Common myeloid progenitor, CD34-positive (primary cell): ENCODE results near the gene DISC1.
"Not testable (repeated sequence)": the region's sequence is repeated elsewhere in the genome, so short reads cannot be mapped to it uniquely, and the experiment has no call there.

Experiments used
- CTCF ChIA-PET: fragments of 350-600 bp; sonication (Branson Sonifier 250); formaldehyde crosslinking; loops from one replicate; lab custom pipeline; 2021; ENCODE audit warnings: antibody characterized with exemption; lab: Charles Lee
- POLR2A ChIA-PET: fragments of 350-600 bp; sonication (Branson Sonifier 250); formaldehyde crosslinking; loops from one replicate; lab custom pipeline; 2021; ENCODE audit warnings: antibody characterized with exemption; lab: Charles Lee
- DNase-seq, 3 donors: peaks; one replicate each; pipeline versions ENCODE4 v3.0.0 to v3.0.0-alpha.2; 2013
- H3K27ac ChIP-seq, 2 experiments: 1 replicate in 1 of 2; 2 replicates in 1 of 2; pipeline ENCODE4 v1.7.0; 2013; ENCODE audit warnings: inconsistent platforms in 2 of 2, low read length in 2 of 2, mild to moderate bottlenecking in 2 of 2, low read depth in 1 of 2, moderate library complexity in 1 of 2; ENCODE audit not compliant: severe bottlenecking in 2 of 2, insufficient read depth in 1 of 2, poor library complexity in 1 of 2
- H3K27me3 ChIP-seq, 5 experiments: replicated peaks in 2 of 5; 1 replicate in 3 of 5; 2 replicates in 2 of 5; pipeline versions ENCODE4 v1.6.1 to v1.7.0; 2013; ENCODE audit warnings: low read length in 4 of 5, mild to moderate bottlenecking in 2 of 5, moderate library complexity in 2 of 5, inconsistent platforms in 1 of 5; ENCODE audit not compliant: insufficient read depth in 5 of 5, control insufficient read depth in 4 of 5
- H3K36me3 ChIP-seq, 4 experiments: 1 replicate in 2 of 4; 2 replicates in 2 of 4; pipeline versions ENCODE4 v1.6.1 to v1.7.0; 2013; ENCODE audit warnings: low read length in 3 of 4, control low read depth in 1 of 4, mild to moderate bottlenecking in 1 of 4; ENCODE audit not compliant: control insufficient read depth in 4 of 4, insufficient read depth in 4 of 4
- H3K4me1 ChIP-seq, 4 experiments: 1 replicate in 3 of 4; 2 replicates in 1 of 4; pipeline versions ENCODE4 v1.6.1 to v1.7.1; 2013; ENCODE audit warnings: low read length in 3 of 4, mild to moderate bottlenecking in 3 of 4, control low read depth in 1 of 4, inconsistent platforms in 1 of 4, moderate library complexity in 1 of 4; ENCODE audit not compliant: control insufficient read depth in 4 of 4, insufficient read depth in 4 of 4; ENCODE audit errors: control extremely low read depth in 1 of 4
- H3K4me3 ChIP-seq, 7 experiments: 1 replicate in 4 of 7; 2 replicates in 3 of 7; pipeline versions ENCODE4 v1.5.1 to v1.7.0; 2013; ENCODE audit warnings: mild to moderate bottlenecking in 7 of 7, low read length in 6 of 7, moderate library complexity in 6 of 7, inconsistent platforms in 2 of 7, low read depth in 2 of 7, control low read depth in 1 of 7; ENCODE audit not compliant: insufficient read depth in 4 of 7, control insufficient read depth in 1 of 7; ENCODE audit errors: extremely low read depth in 1 of 7
- H3K9me3 ChIP-seq, 5 experiments: 1 replicate in 4 of 5; 2 replicates in 1 of 5; pipeline versions ENCODE4 v1.6.1 to v1.7.1; 2013; ENCODE audit warnings: low read length in 4 of 5, mild to moderate bottlenecking in 2 of 5, inconsistent platforms in 1 of 5, low read depth in 1 of 5, moderate library complexity in 1 of 5; ENCODE audit not compliant: control insufficient read depth in 4 of 5, insufficient read depth in 2 of 5; ENCODE audit errors: control extremely low read depth in 1 of 5
- WGBS: methylation state at CpG from one replicate; pipeline ENCODE4 v1.1.5; 2013; ENCODE audit not compliant: insufficient coverage; 5-methylcytosine and 5-hydroxymethylcytosine counted together

Gene DISC1

DNA sequence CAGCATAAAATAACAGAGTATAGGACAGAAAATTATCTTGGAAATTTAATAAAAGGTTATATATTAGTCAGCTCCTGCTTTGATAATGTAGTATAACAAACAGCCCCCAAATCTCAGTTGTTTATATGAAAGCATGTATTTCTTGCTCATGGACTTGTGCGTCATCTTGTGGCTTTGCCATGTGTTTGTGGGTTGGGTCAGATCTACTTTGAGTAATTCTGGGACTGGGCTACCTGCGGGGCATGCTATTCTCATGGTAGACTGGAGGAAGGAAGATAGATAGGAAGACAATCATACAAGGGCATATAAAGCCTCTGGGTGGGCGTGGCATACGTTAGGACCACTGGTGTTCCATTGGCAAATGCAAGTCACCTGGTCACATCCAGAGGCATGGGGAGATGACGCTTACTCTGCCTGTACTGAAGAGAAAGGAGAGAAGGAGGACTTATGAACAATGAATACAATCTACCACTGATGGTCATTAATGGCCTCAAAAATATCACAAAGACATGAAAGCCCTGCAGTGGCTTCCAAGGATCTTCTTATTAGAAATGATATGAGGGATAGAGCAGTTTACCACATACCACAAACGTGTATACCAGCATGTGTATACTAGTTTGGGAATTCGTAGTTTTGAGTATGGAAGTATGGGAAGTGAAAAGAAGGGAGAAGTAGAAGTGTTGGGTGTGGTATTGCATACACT, 267.0 kb downstream of the DISC1 start:
- POLR2A ChIA-PET = no interaction called here
- no peak overlapping the region for H3K27ac ChIP-seq
- no peak for DNase-seq
- no peaks in the 10 kb centered on the region for H3K9me3 ChIP-seq
- no peaks in the 10 kb centered on the region for H3K36me3 ChIP-seq
- CTCF ChIA-PET = no interaction called here
- WGBS = 93% methylated on average over 4 of the region's 7 CpGs
- H3K4me3 ChIP-seq = no peak overlapping the region
- H3K4me1 ChIP-seq = no peaks in the 10 kb centered on the region
- H3K27me3 ChIP-seq = no peaks in the 10 kb centered on the region

- CTCF ChIA-PET = no interaction called here
- Histone ChIP-seq H3K27me3 (no peaks in the 10 kb centered on the region), H3K4me3 (no peak overlapping the region), H3K27ac (no peak overlapping the region), H3K9me3 (no peaks in the 10 kb centered on the region), H3K36me3 (no peaks in the 10 kb centered on the region), H3K4me1 (no peaks in the 10 kb centered on the region)
- DNase-seq = no peak
- 100% methylated on average over 4 of the region's 4 CpGs for WGBS
- POLR2A ChIA-PET = no interaction called here
These were observed 270.2 kb downstream of the DISC1 start for GRCh38 chr1:231896806-231897205.

- Histone ChIP-seq H3K4me1 (peaks cover 0 to 2% (median 0%) of the 10 kb centered on the region in 4 experiments), H3K9me3 (peaks cover 0 to 12% (median 4%) of the 10 kb centered on the region in 5 experiments), H3K27ac (no peak overlapping the region), H3K4me3 (no peak overlapping the region), H3K27me3 (no peaks in the 10 kb centered on the region), H3K36me3 (no peaks in the 10 kb centered on the region)
- POLR2A ChIA-PET = no interaction called here
- 100% methylated on average over 2 of the region's 2 CpGs for WGBS
- CTCF ChIA-PET = interaction anchor here (1.1 kb wide), 1 partner anchor 17 kb away, joined by 4 read pairs; no protein-coding TSS in a partner anchor
- DNase-seq = no peak
These were observed 272.5 kb downstream of the DISC1 start for GRCh38 chr1:231899046-231899445.

DNA sequence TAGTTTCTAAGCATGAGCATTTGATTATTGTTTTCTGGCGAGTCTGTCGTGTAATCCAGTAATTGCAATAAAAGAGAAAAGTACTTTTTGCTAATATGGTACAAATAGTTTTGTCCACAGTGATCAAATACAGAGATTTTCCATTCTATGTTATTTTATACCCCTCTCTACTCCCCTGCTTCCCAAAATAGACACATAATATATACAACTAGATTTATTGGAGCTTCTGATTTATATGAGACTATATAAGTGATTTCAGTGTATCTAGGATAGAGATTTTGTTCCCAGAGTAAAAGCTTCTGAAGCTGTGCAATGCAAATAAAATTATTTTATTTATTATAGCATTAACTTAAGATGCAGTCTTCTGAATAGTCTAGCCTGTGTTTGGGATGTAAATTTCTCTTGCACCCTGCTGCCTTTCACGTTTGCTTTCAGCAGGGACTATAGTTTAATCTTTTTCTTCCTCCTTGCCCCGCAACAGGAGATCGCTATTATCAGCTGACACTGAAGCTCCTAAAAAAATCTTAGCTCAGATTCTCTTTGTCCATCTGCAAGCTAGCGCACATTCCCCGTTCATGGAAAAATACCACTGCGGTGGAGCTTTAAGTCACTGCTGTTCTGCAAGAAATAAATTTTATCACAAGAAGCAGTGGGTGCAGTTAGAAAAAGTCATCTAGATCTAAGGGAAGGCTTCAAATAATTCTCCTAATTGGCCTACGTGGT, 273.3 kb downstream of the DISC1 start:
- ChIA-PET POLR2A (no interaction called here), CTCF (interaction anchor here (1.1 kb wide), 1 partner anchor 16 kb away, joined by 4 read pairs; no protein-coding TSS in a partner anchor)
- Histone ChIP-seq H3K4me1 (peaks cover 0 to 2% (median 0%) of the 10 kb centered on the region in 4 experiments), H3K27me3 (no peaks in the 10 kb centered on the region), H3K27ac (no peak overlapping the region), H3K9me3 (peaks cover 0 to 16% (median 5%) of the 10 kb centered on the region in 5 experiments), H3K4me3 (no peak overlapping the region), H3K36me3 (no peaks in the 10 kb centered on the region)
- 78% methylated on average over 7 of the region's 9 CpGs for WGBS
- no peak for DNase-seq

DNA sequence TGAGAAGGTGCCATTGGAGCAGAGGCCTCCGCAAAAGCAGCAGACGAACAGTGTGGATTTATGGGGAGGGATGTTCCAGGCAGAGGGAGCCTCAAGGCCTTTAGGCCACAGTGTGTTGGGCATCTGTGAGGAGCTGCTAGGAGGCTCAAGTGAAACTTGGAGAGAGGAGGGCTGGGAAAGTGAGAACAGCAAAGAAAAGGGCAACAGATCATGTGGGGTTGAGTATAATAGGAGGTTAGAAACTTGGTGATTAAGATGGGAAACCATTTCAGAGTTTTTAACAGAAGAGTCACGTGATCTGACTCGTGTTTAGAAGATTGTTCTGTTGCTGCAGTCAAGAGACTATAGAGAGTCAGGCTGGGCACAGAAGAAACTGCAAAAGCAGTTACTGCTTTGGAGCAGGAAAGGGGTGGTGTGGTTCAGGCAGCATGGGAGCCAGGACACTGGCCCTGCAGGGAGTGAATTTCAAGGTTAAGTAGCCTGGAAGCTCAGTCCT, 277.0 kb downstream of the DISC1 start:
- Histone ChIP-seq H3K36me3 (no peaks in the 10 kb centered on the region), H3K27ac (no peak overlapping the region), H3K9me3 (peaks cover 0 to 16% (median 5%) of the 10 kb centered on the region in 5 experiments), H3K27me3 (no peaks in the 10 kb centered on the region), H3K4me1 (peaks cover 0 to 2% (median 0%) of the 10 kb centered on the region in 4 experiments), H3K4me3 (no peak overlapping the region)
- ChIA-PET POLR2A (no interaction called here), CTCF (no interaction called here)
- no peak for DNase-seq
- WGBS = 100% methylated on average over 4 of the region's 4 CpGs

DNA sequence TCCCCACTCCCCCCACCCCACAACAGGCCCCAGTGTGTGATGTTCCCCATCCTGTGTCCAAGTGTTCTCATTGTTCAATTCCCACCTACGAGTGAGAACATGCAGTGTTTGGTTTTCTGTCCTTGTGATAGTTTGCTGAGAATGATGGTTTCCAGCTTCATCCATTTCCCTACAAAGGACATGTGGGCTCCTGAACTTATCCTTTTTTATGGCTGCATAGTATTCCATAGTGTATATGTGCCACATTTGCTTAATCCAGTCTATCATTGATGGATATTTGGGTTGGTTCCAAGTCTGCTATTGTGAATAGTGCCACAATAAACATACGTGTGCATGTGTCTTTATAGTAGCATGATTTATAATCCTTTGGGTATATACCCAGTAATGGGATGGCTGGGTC, 280.7 kb downstream of the DISC1 start:
- H3K27ac ChIP-seq, DNase-seq, H3K4me1 ChIP-seq, H3K36me3 ChIP-seq, POLR2A ChIA-PET, H3K4me3 ChIP-seq, H3K27me3 ChIP-seq, CTCF ChIA-PET: not testable (repeated sequence)
- no CpG with 5 or more reads among the region's 2 CpGs for WGBS
- H3K9me3 ChIP-seq = peaks cover 0 to 16% (median 5%) of the 10 kb centered on the region in 5 experiments

DNA sequence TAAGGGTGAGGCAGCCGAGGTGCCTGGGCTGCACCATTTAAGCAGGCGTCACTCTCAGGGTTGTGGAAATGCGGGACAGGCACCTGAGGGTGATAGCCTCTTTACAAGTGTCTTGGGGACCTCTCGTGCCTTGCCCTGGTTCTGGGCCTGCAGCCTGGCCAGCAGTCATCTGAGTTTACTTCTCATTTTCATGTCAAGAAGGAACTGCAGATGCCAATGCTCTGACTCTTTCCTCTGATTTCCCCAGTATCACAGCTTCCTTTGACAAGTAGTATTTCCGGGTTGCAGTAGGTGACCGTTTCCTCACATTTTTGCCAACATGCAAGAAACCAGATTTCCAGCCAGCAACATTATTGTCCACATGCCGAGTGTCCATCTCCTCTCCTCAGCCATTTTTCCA, 286.9 kb downstream of the DISC1 start:
- no peak for DNase-seq
- no peaks in the 10 kb centered on the region for H3K9me3 ChIP-seq
- no peak overlapping the region for H3K4me3 ChIP-seq
- no peaks in the 10 kb centered on the region for H3K36me3 ChIP-seq
- ChIA-PET CTCF (no interaction called here), POLR2A (no interaction called here)
- no peak overlapping the region for H3K27ac ChIP-seq
- 93% methylated on average over 7 of the region's 7 CpGs for WGBS
- peaks cover 0 to 6% (median 3%) of the 10 kb centered on the region in 4 experiments for H3K4me1 ChIP-seq
- no peaks in the 10 kb centered on the region for H3K27me3 ChIP-seq
